ENCODE data around the gene JPH4.

DNA sequence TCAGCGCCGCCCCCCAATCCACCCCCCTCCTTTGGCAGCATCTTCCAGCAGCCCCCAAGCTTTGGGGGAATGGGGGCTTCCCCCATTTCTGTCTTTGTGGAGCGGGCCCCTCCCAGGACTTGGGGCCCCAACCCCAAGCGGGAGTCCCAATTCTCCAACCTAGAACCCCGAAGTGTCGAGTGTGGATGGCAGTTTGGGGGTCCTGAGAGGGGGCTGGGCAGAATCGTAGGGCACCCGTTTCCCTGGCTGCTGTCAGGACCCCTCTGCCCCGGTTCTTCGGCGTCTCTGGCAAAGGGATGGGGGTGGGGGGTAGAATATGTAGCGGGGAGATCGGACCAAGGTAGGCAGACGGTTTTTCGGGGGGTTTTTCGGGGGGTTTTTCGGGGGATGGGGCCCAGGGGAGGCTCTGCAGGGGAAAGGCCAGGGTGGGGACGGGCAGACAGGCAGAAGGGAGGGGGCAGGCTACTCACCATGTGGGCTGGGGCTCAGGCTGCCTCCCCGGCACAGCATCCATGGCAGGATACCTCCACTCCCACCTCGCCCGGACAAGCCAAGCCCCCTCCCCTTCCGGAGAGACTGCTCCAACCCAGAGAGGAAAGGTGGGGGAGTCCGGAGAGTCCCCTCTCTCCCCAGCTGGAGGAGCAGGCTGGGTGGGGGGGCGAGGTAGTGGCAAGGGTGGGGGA lies 739 bp downstream of the JPH4 start:
- peak; percentile 9 for TF ChIP-seq EZH2 (IDR thresholded peaks at IDR 0.05; ENCODE audit: low read length, missing control alignments)
- TF ChIP-seq, protein P1, sequence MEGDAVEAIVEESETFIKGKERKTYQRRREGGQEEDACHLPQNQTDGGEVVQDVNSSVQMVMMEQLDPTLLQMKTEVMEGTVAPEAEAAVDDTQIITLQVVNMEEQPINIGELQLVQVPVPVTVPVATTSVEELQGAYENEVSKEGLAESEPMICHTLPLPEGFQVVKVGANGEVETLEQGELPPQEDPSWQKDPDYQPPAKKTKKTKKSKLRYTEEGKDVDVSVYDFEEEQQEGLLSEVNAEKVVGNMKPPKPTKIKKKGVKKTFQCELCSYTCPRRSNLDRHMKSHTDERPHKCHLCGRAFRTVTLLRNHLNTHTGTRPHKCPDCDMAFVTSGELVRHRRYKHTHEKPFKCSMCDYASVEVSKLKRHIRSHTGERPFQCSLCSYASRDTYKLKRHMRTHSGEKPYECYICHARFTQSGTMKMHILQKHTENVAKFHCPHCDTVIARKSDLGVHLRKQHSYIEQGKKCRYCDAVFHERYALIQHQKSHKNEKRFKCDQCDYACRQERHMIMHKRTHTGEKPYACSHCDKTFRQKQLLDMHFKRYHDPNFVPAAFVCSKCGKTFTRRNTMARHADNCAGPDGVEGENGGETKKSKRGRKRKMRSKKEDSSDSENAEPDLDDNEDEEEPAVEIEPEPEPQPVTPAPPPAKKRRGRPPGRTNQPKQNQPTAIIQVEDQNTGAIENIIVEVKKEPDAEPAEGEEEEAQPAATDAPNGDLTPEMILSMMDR (conservative IDR thresholded peaks at IDR 0.05 in 1 of 2, IDR thresholded peaks at IDR 0.05 in 1 of 2; ENCODE audit: low read depth in 1 of 2, low read length in 2 of 2) = no peak
